Epithelial cell of esophagus (primary cell): Measurements from ENCODE around the gene SUPT3H.

Source experiments
- DNase-seq: peaks from one replicate; pipeline ENCODE4 v3.0.0; 2010; ENCODE audit warnings: low read depth
- H3K4me3 ChIP-seq: 2 replicates; pipeline ENCODE4 v1.5.1; 2011; ENCODE audit warnings: mild to moderate bottlenecking, low read length, control low read depth
- CTCF ChIP-seq: IDR thresholded peaks from 2 replicates; pipeline ENCODE4 v1.5.1; 2011; ENCODE audit warnings: low read depth, mild to moderate bottlenecking, low read length, control low read depth, inconsistent platforms; ENCODE audit not compliant: insufficient read depth; ENCODE audit errors: missing control alignments

SUPT3H gene

DNA sequence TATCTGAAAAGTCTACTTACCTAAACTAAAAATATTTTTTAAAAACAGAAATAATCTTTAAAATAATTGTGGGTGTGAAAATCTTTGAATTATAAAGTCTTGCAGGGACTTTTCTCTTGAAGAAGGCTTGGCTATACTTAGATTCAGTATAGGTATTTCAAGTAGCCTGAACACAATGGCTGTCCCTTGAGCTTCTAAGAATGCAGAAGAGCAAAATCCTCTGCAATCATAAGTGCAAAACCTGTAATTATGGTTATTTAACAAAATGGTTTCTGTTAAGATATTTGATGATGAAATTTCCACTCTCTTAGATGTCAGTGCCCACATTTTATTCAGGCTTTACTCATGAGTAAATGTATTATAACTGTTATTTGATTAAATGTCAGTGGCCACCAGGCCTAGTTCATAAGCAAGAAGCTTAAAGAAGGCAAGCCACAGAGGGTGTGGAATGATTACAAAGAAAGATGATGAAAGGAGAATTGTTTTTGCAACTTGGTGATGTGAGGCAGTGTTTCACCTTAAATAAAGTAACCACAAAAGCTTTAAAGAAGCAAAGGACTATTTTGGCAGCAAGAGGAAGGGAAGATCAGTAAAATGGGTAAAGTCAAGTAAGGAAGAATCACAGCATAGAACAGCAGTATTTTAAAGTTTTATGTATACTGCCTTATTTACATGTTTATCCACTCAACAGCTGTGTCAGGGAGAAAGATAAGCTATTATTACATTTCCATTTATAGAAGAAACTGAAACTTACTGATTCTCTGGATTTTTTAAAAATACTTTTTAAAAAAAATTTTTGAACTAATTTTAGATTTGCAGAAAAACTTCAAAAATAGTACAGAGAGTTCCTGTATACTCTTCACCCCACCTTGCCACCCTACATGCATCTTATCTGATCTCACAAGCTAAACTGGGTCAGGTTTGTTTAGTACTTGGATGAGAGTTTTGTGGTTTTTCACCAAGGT is 400.8 kb downstream of the SUPT3H start:
- no peak overlapping the region for H3K4me3 ChIP-seq
- peak; percentile 12 for DNase-seq
- TF ChIP-seq CTCF, result no peak

GRCh38 chr6:44974511-44974910 is 403.2 kb downstream of the SUPT3H start:
- no peak for TF ChIP-seq CTCF
- DNase-seq, result no peak

DNA sequence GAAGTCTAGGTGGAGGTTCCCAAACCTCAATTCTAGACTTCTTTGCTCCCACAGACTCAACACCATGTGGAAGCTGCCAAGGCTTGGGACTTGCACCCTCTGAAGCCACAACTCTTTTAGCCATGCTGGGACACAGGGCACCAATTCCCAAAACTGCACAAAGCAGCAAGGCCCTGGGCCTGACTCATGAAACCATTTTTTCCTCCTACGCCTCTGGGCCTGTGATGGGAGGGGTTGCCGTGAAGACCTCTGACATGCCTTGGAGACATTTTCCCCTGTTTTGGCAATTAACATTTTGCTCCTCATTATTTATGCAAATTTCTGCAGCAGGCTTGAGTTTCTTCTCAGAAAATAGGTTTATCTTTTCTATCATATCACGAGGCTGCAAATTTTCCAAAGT is 405.0 kb downstream of the SUPT3H start:
- TF ChIP-seq CTCF, result no peak
- DNase-seq, result no peak
- no peak overlapping the region for H3K4me3 ChIP-seq

More at GRCh38 chr6:44974511-44974910, 403.2 kb downstream of the SUPT3H start:
- H3K4me3 ChIP-seq, result no peak overlapping the region

DNA sequence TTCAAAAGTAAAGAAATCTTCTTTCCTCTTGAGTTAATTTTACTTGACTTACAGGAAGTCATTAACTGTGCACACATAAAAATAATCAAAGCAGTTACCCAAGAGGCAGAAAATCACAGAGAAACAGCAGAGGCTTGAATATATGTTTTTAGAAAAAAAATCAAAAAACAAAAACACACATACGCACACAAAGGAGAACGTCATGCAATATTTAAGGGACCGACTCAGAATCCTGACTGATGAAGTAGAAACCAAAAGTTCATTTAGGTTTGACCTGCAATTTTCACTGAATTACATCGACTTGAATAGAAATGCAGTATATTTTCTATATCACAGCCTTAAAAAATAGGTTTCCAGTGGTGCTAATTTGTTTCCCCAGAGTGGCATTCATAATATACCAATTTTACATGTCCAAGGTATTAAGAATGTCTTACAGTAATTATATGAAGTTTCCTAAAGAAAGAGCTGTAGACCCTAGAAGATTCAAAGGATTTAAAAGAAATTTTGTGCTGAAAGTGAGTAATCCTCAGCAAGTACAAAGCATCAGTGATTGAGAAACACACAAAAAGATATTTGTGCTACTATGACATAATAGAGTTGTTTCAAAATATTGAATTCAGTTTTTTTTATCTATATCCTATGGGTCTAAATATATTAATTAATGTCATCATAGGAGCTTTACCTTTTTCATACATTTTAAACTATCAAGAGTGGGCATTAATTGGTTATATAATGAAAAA is 408.1 kb downstream of the SUPT3H start:
- DNase-seq, result peak; percentile 8
- no peak for TF ChIP-seq CTCF
- no peak overlapping the region for H3K4me3 ChIP-seq

DNA sequence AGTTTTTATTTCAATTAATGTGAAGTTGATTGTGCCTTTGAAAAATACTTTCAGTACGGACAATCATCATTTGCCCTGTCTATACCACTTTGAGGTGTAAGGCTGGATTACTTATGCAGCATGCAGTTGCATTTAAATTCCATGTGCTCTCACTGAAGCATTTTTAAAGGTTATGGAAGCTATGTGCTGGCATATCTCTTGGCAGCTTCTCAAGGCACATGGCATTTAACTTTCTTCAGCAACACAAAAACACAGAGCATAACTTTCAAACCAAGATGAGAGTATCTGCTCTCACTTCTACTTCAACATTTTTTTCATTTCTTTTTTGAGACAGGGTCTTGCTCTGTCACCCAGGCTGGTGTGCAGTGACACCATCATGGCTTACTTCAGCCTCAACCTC is 410.3 kb downstream of the SUPT3H start:
- peak; percentile 4 for DNase-seq
- H3K4me3 ChIP-seq, result no peak overlapping the region
- no peak for TF ChIP-seq CTCF

- H3K4me3 ChIP-seq, result no peak overlapping the region
- TF ChIP-seq CTCF, result no peak
- peak; percentile 91 for DNase-seq
Measured at GRCh38 chr6:44966449-44967092, 411.2 kb downstream of the SUPT3H start.
